ENCODE measurements around the gene SKI.
"Not testable (repeated sequence)": the region's sequence is repeated elsewhere in the genome, so short reads cannot be mapped to it uniquely, and the experiment has no call there.

SKI gene

GRCh38 chr1:2258996-2259395 is 30.9 kb downstream of the SKI start:
- H3K4me3 ChIP-seq (ENCODE audit: low read depth, low read length) = no peak overlapping the region

- H3K4me3 ChIP-seq (ENCODE audit: low read depth, low read length) = no peak overlapping the region
Observed at GRCh38 chr1:2259668-2260402, 31.7 kb downstream of the SKI start.

GRCh38 chr1:2260470-2260869 is 32.4 kb downstream of the SKI start:
- H3K4me3 ChIP-seq (ENCODE audit: low read depth, low read length) = not testable (repeated sequence)

GRCh38 chr1:2260917-2261316 is 32.8 kb downstream of the SKI start:
- no peak overlapping the region for H3K4me3 ChIP-seq (ENCODE audit: low read depth, low read length)

- not testable (repeated sequence) for H3K4me3 ChIP-seq (ENCODE audit: low read depth, low read length)
Observed at GRCh38 chr1:2261476-2262395, 33.6 kb downstream of the SKI start.

GRCh38 chr1:2266301-2266975 is 38.3 kb downstream of the SKI start:
- no peak overlapping the region for H3K4me3 ChIP-seq (ENCODE audit: low read depth, low read length)

GRCh38 chr1:2267051-2267830 is 39.1 kb downstream of the SKI start:
- no peak overlapping the region for H3K4me3 ChIP-seq (ENCODE audit: low read depth, low read length)

- H3K4me3 ChIP-seq (ENCODE audit: low read depth, low read length) = no peak overlapping the region
Observed at GRCh38 chr1:2267862-2268261, 39.7 kb downstream of the SKI start.

GRCh38 chr1:2268285-2269056 is 40.4 kb downstream of the SKI start:
- no peak overlapping the region for H3K4me3 ChIP-seq (ENCODE audit: low read depth, low read length)

GRCh38 chr1:2269193-2269921 is 41.2 kb downstream of the SKI start:
- H3K4me3 ChIP-seq (ENCODE audit: low read depth, low read length) = no peak overlapping the region

- H3K4me3 ChIP-seq (ENCODE audit: low read depth, low read length) = no peak overlapping the region
Observed at GRCh38 chr1:2269922-2270259, 41.8 kb downstream of the SKI start.

GRCh38 chr1:2270260-2271100 is 42.4 kb downstream of the SKI start:
- no peak overlapping the region for H3K4me3 ChIP-seq (ENCODE audit: low read depth, low read length)

GRCh38 chr1:2271211-2271721 is 43.1 kb downstream of the SKI start:
- no peak overlapping the region for H3K4me3 ChIP-seq (ENCODE audit: low read depth, low read length)

- H3K4me3 ChIP-seq (ENCODE audit: low read depth, low read length) = no peak overlapping the region
Observed at GRCh38 chr1:2271841-2272655, 43.9 kb downstream of the SKI start.

- no peak overlapping the region for H3K4me3 ChIP-seq (ENCODE audit: low read depth, low read length)
Observed at GRCh38 chr1:2272686-2273400, 44.7 kb downstream of the SKI start.

- H3K4me3 ChIP-seq (ENCODE audit: low read depth, low read length) = no peak overlapping the region
Observed at GRCh38 chr1:2273401-2274090, 45.4 kb downstream of the SKI start.
